GM21423 (cell line): ENCODE results near the gene GALNT15.

Source experiments
- ATAC-seq: cut with Tn5 transposase; IDR thresholded peaks from one replicate; pipeline ENCODE4 v1.9.1; 2021; ENCODE audit warnings: mild to moderate bottlenecking, moderate library complexity; ENCODE audit not compliant: unreplicated experiment

GALNT15 gene

GRCh38 chr3:16186086-16186485 is 11.6 kb downstream of the GALNT15 start:
- ATAC-seq: no peak

GRCh38 chr3:16186565-16186964 is 12.1 kb downstream of the GALNT15 start:
- no peak for ATAC-seq

GRCh38 chr3:16187213-16187790 is 12.8 kb downstream of the GALNT15 start:
- no peak for ATAC-seq

GRCh38 chr3:16188071-16188470 is 13.6 kb downstream of the GALNT15 start:
- no peak for ATAC-seq

- ATAC-seq: no peak
Observed at GRCh38 chr3:16189201-16189600, 14.7 kb downstream of the GALNT15 start.

GRCh38 chr3:16190704-16191103 is 16.2 kb downstream of the GALNT15 start:
- ATAC-seq: no peak

GRCh38 chr3:16191591-16191990 is 17.1 kb downstream of the GALNT15 start:
- no peak for ATAC-seq

- no peak for ATAC-seq
Observed at GRCh38 chr3:16192176-16192811, 17.8 kb downstream of the GALNT15 start.

- ATAC-seq: no peak
Observed at GRCh38 chr3:16198427-16198826, 23.9 kb downstream of the GALNT15 start.

- no peak for ATAC-seq
Observed at GRCh38 chr3:16199769-16200168, 25.3 kb downstream of the GALNT15 start.

GRCh38 chr3:16200411-16200810 is 25.9 kb downstream of the GALNT15 start:
- no peak for ATAC-seq

GRCh38 chr3:16203031-16203430 is 28.6 kb downstream of the GALNT15 start:
- no peak for ATAC-seq

- no peak for ATAC-seq
Observed at GRCh38 chr3:16203671-16204629, 29.5 kb downstream of the GALNT15 start.

GRCh38 chr3:16204751-16205150 is 30.3 kb downstream of the GALNT15 start:
- ATAC-seq: no peak

GRCh38 chr3:16205156-16205870 is 30.8 kb downstream of the GALNT15 start:
- no peak for ATAC-seq

- no peak for ATAC-seq
Observed at GRCh38 chr3:16207031-16207430, 32.6 kb downstream of the GALNT15 start.

GRCh38 chr3:16211176-16211904 is 36.9 kb downstream of the GALNT15 start:
- ATAC-seq: no peak

- ATAC-seq: no peak
Observed at GRCh38 chr3:16214366-16214765, 39.9 kb downstream of the GALNT15 start.

- no peak for ATAC-seq
Observed at GRCh38 chr3:16216373-16216935, 42.0 kb downstream of the GALNT15 start.

- ATAC-seq: no peak
Observed at GRCh38 chr3:16219777-16220176, 45.3 kb downstream of the GALNT15 start.
